ENCODE measurements around the gene PLD6.

PLD6 gene

GRCh38 chr17:17168401-17168800 is 37.7 kb downstream of the PLD6 start:
- no peak for ATAC-seq
- no peak for TF ChIP-seq PATZ1 (CRISPR knock-in tag; IDR thresholded peaks at IDR 0.05; ENCODE audit: borderline replicate concordance)
- TF ChIP-seq TOX (CRISPR knock-in tag; IDR thresholded peaks at IDR 0.05; ENCODE audit: borderline replicate concordance) = no peak
- no peak for TF ChIP-seq ZNF8 (CRISPR knock-in tag; IDR thresholded peaks at IDR 0.05)
- no peak for TF ChIP-seq ARNTL (CRISPR knock-in tag; IDR thresholded peaks at IDR 0.05; ENCODE audit: borderline replicate concordance, low read depth)
- TF ChIP-seq ZNF70 (CRISPR knock-in tag; IDR thresholded peaks at IDR 0.05) = no peak
- no peak for TF ChIP-seq OSR1 (CRISPR knock-in tag; IDR thresholded peaks at IDR 0.05)
- TF ChIP-seq CSRNP3 (CRISPR knock-in tag; IDR thresholded peaks at IDR 0.05) = no peak
- TF ChIP-seq SNAI2 (CRISPR knock-in tag; IDR thresholded peaks at IDR 0.05) = no peak
- no peak for TF ChIP-seq ZNF565 (CRISPR knock-in tag; conservative IDR thresholded peaks at IDR 0.05; ENCODE audit: low read depth)
- no peak for TF ChIP-seq ZFP30 (CRISPR knock-in tag; IDR thresholded peaks at IDR 0.05)

DNA sequence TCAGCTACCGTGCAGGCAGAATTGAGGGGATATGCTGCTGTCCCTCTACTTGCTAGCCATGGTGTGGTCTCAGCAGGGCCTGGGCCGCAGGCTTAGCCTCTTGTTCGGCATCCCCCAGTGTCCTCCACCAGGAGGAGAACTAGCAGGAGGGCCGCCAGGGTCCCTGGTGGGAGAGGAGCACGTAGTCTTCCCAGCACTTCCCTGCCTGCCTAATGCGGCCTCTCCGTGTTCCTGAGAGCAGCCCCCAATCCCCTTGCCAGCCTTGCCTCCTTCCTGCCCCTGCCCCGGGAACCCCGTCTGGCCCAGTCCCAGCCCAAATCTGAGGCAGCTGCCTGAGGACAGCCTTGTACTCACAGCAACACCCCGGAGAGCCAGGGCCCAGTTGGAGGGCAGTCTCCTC is 38.1 kb downstream of the PLD6 start:
- no peak for TF ChIP-seq CSDC2 (CRISPR knock-in tag; IDR thresholded peaks at IDR 0.05)
- no peak for TF ChIP-seq PPARA (CRISPR knock-in tag; IDR thresholded peaks at IDR 0.05; ENCODE audit: borderline replicate concordance)
- TF ChIP-seq ZFP30 (CRISPR knock-in tag; IDR thresholded peaks at IDR 0.05) = no peak
- TF ChIP-seq CSRNP3 (CRISPR knock-in tag; IDR thresholded peaks at IDR 0.05) = no peak
- no peak for TF ChIP-seq TOX (CRISPR knock-in tag; IDR thresholded peaks at IDR 0.05; ENCODE audit: borderline replicate concordance)
- TF ChIP-seq TCF4 (CRISPR knock-in tag; IDR thresholded peaks at IDR 0.05; ENCODE audit: borderline replicate concordance) = no peak
- no peak for TF ChIP-seq BACH2 (CRISPR knock-in tag; IDR thresholded peaks at IDR 0.05; ENCODE audit: borderline replicate concordance)
- no peak for TF ChIP-seq ZFP3 (CRISPR knock-in tag; IDR thresholded peaks at IDR 0.05)
- no peak for TF ChIP-seq ZC3H10 (CRISPR knock-in tag; IDR thresholded peaks at IDR 0.05)
- no peak for TF ChIP-seq POU6F1 (CRISPR knock-in tag; IDR thresholded peaks at IDR 0.05; ENCODE audit: borderline replicate concordance, low read depth)
- no peak for TF ChIP-seq GLIS3 (CRISPR knock-in tag; IDR thresholded peaks at IDR 0.05)
- no peak for TF ChIP-seq ESRRG (CRISPR knock-in tag; IDR thresholded peaks at IDR 0.05)
- no peak for TF ChIP-seq SNAI2 (CRISPR knock-in tag; IDR thresholded peaks at IDR 0.05)
- no peak for TF ChIP-seq PATZ1 (CRISPR knock-in tag; IDR thresholded peaks at IDR 0.05; ENCODE audit: borderline replicate concordance)
- TF ChIP-seq RARB (CRISPR knock-in tag; IDR thresholded peaks at IDR 0.05) = no peak
- TF ChIP-seq ISL1 (CRISPR knock-in tag; IDR thresholded peaks at IDR 0.05) = no peak
- no peak for TF ChIP-seq CREB5 (CRISPR knock-in tag; IDR thresholded peaks at IDR 0.05; ENCODE audit: low read depth)
- TF ChIP-seq ZNF565 (CRISPR knock-in tag; conservative IDR thresholded peaks at IDR 0.05; ENCODE audit: low read depth) = no peak
- no peak for TF ChIP-seq OSR1 (CRISPR knock-in tag; IDR thresholded peaks at IDR 0.05)
- TF ChIP-seq ARNTL (CRISPR knock-in tag; IDR thresholded peaks at IDR 0.05; ENCODE audit: borderline replicate concordance, low read depth) = no peak

More for the DNA sequence above, 38.1 kb downstream of the PLD6 start:
- no peak for ATAC-seq

Data from SK-N-SH treated with all-trans-retinoic acid at 6 μM for 48 hours (cell line).